OCI-LY7 (cell line): ENCODE measurements around the gene TAF1L. TPM values are rescaled to one million over a fixed set of nuclear protein-coding genes. Genes with fewer than 3 reads are reported as not detected.

Source experiments
- BruUV-seq: library from RNA; stranded (reverse); fragments of 400-500 nt; replicated peaks from 2 replicates; lab custom pipeline; 2021; lab: Mats Ljungman, UMichigan
- CTCF ChIA-PET: fragments of 300-600 bp; sonication (Branson Sonifier 250); formaldehyde crosslinking; loops from one replicate; lab custom pipeline; 2022; ENCODE audit warnings: antibody characterized with exemption; ENCODE audit not compliant: unreplicated experiment; lab: Charles Lee
- POLR2A ChIA-PET: fragments of 300-600 bp; sonication (Branson Sonifier 250); formaldehyde crosslinking; loops from one replicate; lab custom pipeline; 2022; ENCODE audit warnings: antibody characterized with exemption; lab: Charles Lee
- DNase-seq: peaks from one replicate; pipeline ENCODE4 v3.0.0-alpha.2; 2015; ENCODE audit warnings: low spot score
- H2AFZ ChIP-seq: fragments of 200-600 bp; sonication (generic), shearing (Covaris generic); 2 replicates; pipeline ENCODE4 v1.6.1; 2014; ENCODE audit warnings: mild to moderate bottlenecking, antibody characterized with exemption, low read length, moderate library complexity
- H3K27ac ChIP-seq: fragments of 200-600 bp; sonication (generic); 2 replicates; pipeline ENCODE4 v1.5.1; 2014; ENCODE audit warnings: mixed run types, low read depth, mild to moderate bottlenecking, moderate library complexity, low read length, inconsistent platforms; ENCODE audit not compliant: poor library complexity, severe bottlenecking
- H3K36me3 ChIP-seq: fragments of 200-600 bp; sonication (generic); 2 replicates; pipeline ENCODE4 v1.6.1; 2014; ENCODE audit warnings: mild to moderate bottlenecking, antibody characterized with exemption, low read length, moderate library complexity, mixed read lengths; ENCODE audit not compliant: insufficient read depth
- H3K4me1 ChIP-seq: fragments of 200-600 bp; sonication (generic); 2 replicates; pipeline ENCODE4 v1.5.1; 2014; ENCODE audit warnings: mild to moderate bottlenecking, low read length; ENCODE audit not compliant: insufficient read depth, poor library complexity, severe bottlenecking
- H3K4me2 ChIP-seq: fragments of 200-600 bp; sonication (generic); 2 replicates; pipeline ENCODE4 v1.6.1; 2014; ENCODE audit warnings: mild to moderate bottlenecking, low read length
- H3K4me3 ChIP-seq: fragments of 200-600 bp; sonication (generic); 2 replicates; pipeline ENCODE4 v1.5.1; 2014; ENCODE audit warnings: mild to moderate bottlenecking, low read depth, low read length; ENCODE audit not compliant: poor library complexity, severe bottlenecking
- H3K79me2 ChIP-seq: fragments of 200-600 bp; sonication (generic); 2 replicates; pipeline ENCODE4 v1.6.1; 2016; ENCODE audit warnings: low read depth, mild to moderate bottlenecking, low read length, moderate library complexity, mixed read lengths; ENCODE audit not compliant: insufficient read depth
- H3K9me2 ChIP-seq: fragments of 200-600 bp; sonication (generic); 2 replicates; pipeline ENCODE4 v1.6.1; 2016; ENCODE audit warnings: mild to moderate bottlenecking, low read length, mixed read lengths; ENCODE audit not compliant: insufficient read depth
- H3K9me3 ChIP-seq: fragments of 200-600 bp; sonication (generic); 2 replicates; pipeline ENCODE4 v1.6.1; 2014; ENCODE audit warnings: mild to moderate bottlenecking, mixed run types, low read length, mixed read lengths
- H4K20me1 ChIP-seq: fragments of 200-600 bp; sonication (generic); 2 replicates; pipeline ENCODE4 v1.6.1; 2014; ENCODE audit warnings: mild to moderate bottlenecking, antibody characterized with exemption, low read length, moderate library complexity, mixed read lengths; ENCODE audit not compliant: insufficient read depth
- CTCF ChIP-seq: fragments of 200-600 bp; sonication (generic); conservative IDR thresholded peaks from 2 replicates; pipeline ENCODE4 v1.5.1; 2014; ENCODE audit warnings: mild to moderate bottlenecking, antibody characterized with exemption, low read length, moderate library complexity, mixed read lengths
- EZH2phosphoT487 ChIP-seq: fragments of 200-600 bp; sonication (generic); IDR thresholded peaks from 2 replicates; pipeline ENCODE4 v1.6.1; 2018; ENCODE audit warnings: low read depth, borderline replicate concordance, mild to moderate bottlenecking, mixed run types, antibody characterized with exemption, low read length, moderate library complexity, mixed read lengths
- intact Hi-C: fragments of 100-400 bp; cut with micrococcal nuclease; formaldehyde crosslinking; loops from one replicate; pipeline ENCODE4 v1.10.0; 2022; ENCODE audit not compliant: unreplicated experiment
- total RNA-seq, 2 experiments: library from RNA; depleted of rRNA in 1 of 2; stranded (reverse); fragments of >200 nt in 1 of 2; shearing (Covaris generic) in 1 of 2; gene quantifications; 2 replicates each; pipeline ENCODE4 v1.2.3, GENCODE V29; 2014 to 2022

The TAF1L gene
- total RNA-seq, 2 experiments from 2014 or later = 0.06 TPM; not detected in 1

GRCh38 chr9:32672469-32672868, 37.0 kb upstream of the TAF1L start:
- H3K9me2 ChIP-seq = no peaks in the 10 kb centered on the region
- no peaks in the 10 kb centered on the region for H3K36me3 ChIP-seq
- DNase-seq = no peak
- H3K4me3 ChIP-seq = no peak overlapping the region
- POLR2A ChIA-PET = no interaction called here
- H3K4me2 ChIP-seq = no peak overlapping the region
- no peak for TF ChIP-seq CTCF
- no peak for TF ChIP-seq EZH2phosphoT487
- BruUV-seq = no TSS peak
- H3K79me2 ChIP-seq = no peaks in the 10 kb centered on the region
- H4K20me1 ChIP-seq = no peaks in the 10 kb centered on the region
- H3K4me1 ChIP-seq = no peaks in the 10 kb centered on the region
- intact Hi-C loops = no loop called here
- no peak overlapping the region for H2AFZ ChIP-seq
- CTCF ChIA-PET = no interaction called here
- no peaks in the 10 kb centered on the region for H3K9me3 ChIP-seq
- no peak overlapping the region for H3K27ac ChIP-seq

GRCh38 chr9:32671333-32671732, 35.9 kb upstream of the TAF1L start:
- BruUV-seq = no TSS peak
- Histone ChIP-seq H3K79me2 (no peaks in the 10 kb centered on the region), H3K9me2 (no peaks in the 10 kb centered on the region), H3K4me1 (no peaks in the 10 kb centered on the region), H3K9me3 (no peaks in the 10 kb centered on the region), H4K20me1 (no peaks in the 10 kb centered on the region), H3K4me2 (no peak overlapping the region), H3K27ac (no peak overlapping the region), H3K4me3 (no peak overlapping the region), H2AFZ (no peak overlapping the region), H3K36me3 (no peaks in the 10 kb centered on the region)
- intact Hi-C loops = no loop called here
- TF ChIP-seq EZH2phosphoT487 = no peak
- TF ChIP-seq CTCF = no peak
- POLR2A ChIA-PET = interaction anchor here (0.9 kb wide), 1 partner anchor 13 kb away, joined by 3 read pairs; no protein-coding TSS in a partner anchor
- CTCF ChIA-PET = no interaction called here
- DNase-seq = no peak

GRCh38 chr9:32665101-32665500, 29.6 kb upstream of the TAF1L start:
- no peak for DNase-seq
- Histone ChIP-seq H3K4me1 (no peaks in the 10 kb centered on the region), H3K9me3 (no peaks in the 10 kb centered on the region), H3K9me2 (no peaks in the 10 kb centered on the region), H3K79me2 (no peaks in the 10 kb centered on the region), H2AFZ (no peak overlapping the region), H4K20me1 (no peaks in the 10 kb centered on the region), H3K27ac (no peak overlapping the region), H3K4me2 (no peak overlapping the region), H3K36me3 (no peaks in the 10 kb centered on the region), H3K4me3 (no peak overlapping the region)
- ChIA-PET POLR2A (interaction anchor here (0.7 kb wide), 2 partner anchors 22 to 1361 kb away, joined by 3 read pairs; no protein-coding TSS in a partner anchor), CTCF (no interaction called here)
- intact Hi-C loops = no loop called here
- TF ChIP-seq EZH2phosphoT487 = no peak
- TF ChIP-seq CTCF = no peak
- no TSS peak for BruUV-seq
